Loucy (cell line): ENCODE data around the gene TMEM238.
"Not testable (repeated sequence)": the region's sequence is repeated elsewhere in the genome, so short reads cannot be mapped to it uniquely, and the experiment has no call there.

Experiments used
- H2AFZ ChIP-seq: fragments of 200-600 bp; sonication (generic); 2 replicates; pipeline ENCODE4 v1.6.0; 2016; ENCODE audit warnings: antibody characterized with exemption, mild to moderate bottlenecking, low read length, moderate library complexity
- H3F3A ChIP-seq: fragments of 200-600 bp; 2 replicates; pipeline ENCODE4 v1.6.0; 2016; ENCODE audit warnings: antibody characterized with exemption, low read depth, mild to moderate bottlenecking
- H3K27me3 ChIP-seq: fragments of 200-600 bp; sonication (generic); 2 replicates; pipeline ENCODE4 v1.6.1; 2014; ENCODE audit warnings: low read length, mild to moderate bottlenecking; ENCODE audit not compliant: insufficient read depth, poor library complexity, severe bottlenecking
- H3K36me3 ChIP-seq: fragments of 200-600 bp; sonication (generic); 2 replicates; pipeline ENCODE4 v1.6.1; 2016; ENCODE audit warnings: low read length; ENCODE audit not compliant: insufficient read depth
- H3K4me1 ChIP-seq: fragments of 200-600 bp; sonication (generic); 2 replicates; pipeline ENCODE4 v1.5.1; 2014; ENCODE audit warnings: low read length, mild to moderate bottlenecking; ENCODE audit not compliant: insufficient read depth, poor library complexity, severe bottlenecking
- H3K4me2 ChIP-seq: fragments of 200-600 bp; sonication (generic); 2 replicates; pipeline ENCODE4 v1.6.0; 2014; ENCODE audit warnings: antibody characterized with exemption, low read length, low read depth, mild to moderate bottlenecking; ENCODE audit not compliant: poor library complexity, severe bottlenecking
- H3K4me3 ChIP-seq: fragments of 200-600 bp; sonication (generic); 2 replicates; pipeline ENCODE4 v1.5.1; 2014; ENCODE audit warnings: low read length, mild to moderate bottlenecking, mixed read lengths; ENCODE audit not compliant: poor library complexity, severe bottlenecking
- H3K79me2 ChIP-seq: fragments of 200-600 bp; sonication (generic); 2 replicates; pipeline ENCODE4 v1.6.1; 2014; ENCODE audit warnings: low read length; ENCODE audit not compliant: insufficient read depth
- H3K9ac ChIP-seq: fragments of 200-600 bp; sonication (generic); 2 replicates; pipeline ENCODE4 v1.6.0; 2014; ENCODE audit warnings: mild to moderate bottlenecking, low read depth, low read length, moderate library complexity; ENCODE audit not compliant: poor library complexity, severe bottlenecking
- H3K9me2 ChIP-seq: fragments of 200-600 bp; sonication (generic); replicated peaks from 2 replicates; pipeline ENCODE4 v1.6.1; 2016; ENCODE audit warnings: low read depth, low read length, mixed read lengths
- H3K9me3 ChIP-seq: fragments of 200-600 bp; sonication (generic); 2 replicates; pipeline ENCODE4 v1.6.1; 2014; ENCODE audit warnings: mild to moderate bottlenecking, antibody characterized with exemption, low read length, low read depth; ENCODE audit not compliant: insufficient read depth
- H4K20me1 ChIP-seq: fragments of 200-600 bp; sonication (generic); 2 replicates; pipeline ENCODE4 v1.6.0; 2014; ENCODE audit warnings: antibody characterized with exemption, low read length, mild to moderate bottlenecking; ENCODE audit not compliant: insufficient read depth, poor library complexity, severe bottlenecking
- EZH2phosphoT487 ChIP-seq: fragments of 200-600 bp; IDR thresholded peaks from 2 replicates; pipeline ENCODE4 v1.6.1; 2018; ENCODE audit warnings: antibody characterized with exemption, mild to moderate bottlenecking, moderate library complexity, borderline replicate concordance
- TF ChIP-seq, protein P1 (sequence below): fragments of 200-600 bp; sonication (generic); conservative IDR thresholded peaks from 2 replicates; pipeline ENCODE4 v1.5.1; 2014; ENCODE audit warnings: mild to moderate bottlenecking, antibody characterized with exemption, low read length

TMEM238 gene

DNA sequence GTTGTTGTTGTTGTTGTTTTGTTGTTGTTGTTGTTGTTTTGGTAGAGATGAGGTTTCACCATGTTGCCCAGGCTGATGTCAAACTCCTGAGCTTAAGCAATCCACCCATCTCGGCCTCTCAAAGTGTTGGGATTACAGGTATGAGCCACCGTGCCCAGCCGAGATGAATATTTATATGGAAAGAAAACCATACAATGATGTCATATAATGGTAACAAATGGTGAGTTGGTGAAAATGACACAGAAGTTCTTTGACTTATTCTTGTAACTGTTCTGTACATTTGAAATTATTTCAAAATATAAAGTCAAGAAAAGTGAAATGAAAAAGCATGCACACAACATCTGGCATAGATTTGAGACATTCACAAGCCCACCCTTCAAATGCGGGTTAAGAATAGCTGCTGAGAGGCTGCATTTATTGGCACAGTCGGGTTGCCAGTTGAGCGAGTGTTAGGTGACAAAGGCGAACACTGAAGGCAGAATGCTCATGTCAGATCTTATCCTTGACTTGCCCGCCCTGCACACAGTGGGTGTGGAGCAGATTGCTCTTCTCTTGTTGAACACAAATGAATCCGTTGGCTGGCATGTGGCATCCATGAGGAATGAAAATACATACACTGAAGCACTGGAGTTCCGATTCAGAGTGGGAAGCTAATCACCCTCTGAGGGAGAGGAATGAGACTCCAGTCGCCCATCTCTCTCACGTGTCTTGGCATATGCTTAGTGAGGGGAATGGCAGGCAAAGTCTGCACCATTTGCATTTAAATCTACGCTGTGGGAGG, 39.3 kb upstream of the TMEM238 start:
- no peaks in the 10 kb centered on the region for H3K9me3 ChIP-seq
- H3K9me2 ChIP-seq = no peaks in the 10 kb centered on the region
- no peaks in the 10 kb centered on the region for H3K27me3 ChIP-seq
- H2AFZ ChIP-seq = no peak overlapping the region
- H4K20me1 ChIP-seq = no peaks in the 10 kb centered on the region
- no peaks in the 10 kb centered on the region for H3K79me2 ChIP-seq
- no peak overlapping the region for H3K4me2 ChIP-seq
- peaks cover 4% of the 10 kb centered on the region for H3F3A ChIP-seq
- peaks cover 19% of the 10 kb centered on the region for H3K4me1 ChIP-seq
- no peak overlapping the region for H3K9ac ChIP-seq
- TF ChIP-seq EZH2phosphoT487 = no peak
- TF ChIP-seq, protein P1, sequence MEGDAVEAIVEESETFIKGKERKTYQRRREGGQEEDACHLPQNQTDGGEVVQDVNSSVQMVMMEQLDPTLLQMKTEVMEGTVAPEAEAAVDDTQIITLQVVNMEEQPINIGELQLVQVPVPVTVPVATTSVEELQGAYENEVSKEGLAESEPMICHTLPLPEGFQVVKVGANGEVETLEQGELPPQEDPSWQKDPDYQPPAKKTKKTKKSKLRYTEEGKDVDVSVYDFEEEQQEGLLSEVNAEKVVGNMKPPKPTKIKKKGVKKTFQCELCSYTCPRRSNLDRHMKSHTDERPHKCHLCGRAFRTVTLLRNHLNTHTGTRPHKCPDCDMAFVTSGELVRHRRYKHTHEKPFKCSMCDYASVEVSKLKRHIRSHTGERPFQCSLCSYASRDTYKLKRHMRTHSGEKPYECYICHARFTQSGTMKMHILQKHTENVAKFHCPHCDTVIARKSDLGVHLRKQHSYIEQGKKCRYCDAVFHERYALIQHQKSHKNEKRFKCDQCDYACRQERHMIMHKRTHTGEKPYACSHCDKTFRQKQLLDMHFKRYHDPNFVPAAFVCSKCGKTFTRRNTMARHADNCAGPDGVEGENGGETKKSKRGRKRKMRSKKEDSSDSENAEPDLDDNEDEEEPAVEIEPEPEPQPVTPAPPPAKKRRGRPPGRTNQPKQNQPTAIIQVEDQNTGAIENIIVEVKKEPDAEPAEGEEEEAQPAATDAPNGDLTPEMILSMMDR = no peak
- H3K4me3 ChIP-seq = no peak overlapping the region
- no peaks in the 10 kb centered on the region for H3K36me3 ChIP-seq

DNA sequence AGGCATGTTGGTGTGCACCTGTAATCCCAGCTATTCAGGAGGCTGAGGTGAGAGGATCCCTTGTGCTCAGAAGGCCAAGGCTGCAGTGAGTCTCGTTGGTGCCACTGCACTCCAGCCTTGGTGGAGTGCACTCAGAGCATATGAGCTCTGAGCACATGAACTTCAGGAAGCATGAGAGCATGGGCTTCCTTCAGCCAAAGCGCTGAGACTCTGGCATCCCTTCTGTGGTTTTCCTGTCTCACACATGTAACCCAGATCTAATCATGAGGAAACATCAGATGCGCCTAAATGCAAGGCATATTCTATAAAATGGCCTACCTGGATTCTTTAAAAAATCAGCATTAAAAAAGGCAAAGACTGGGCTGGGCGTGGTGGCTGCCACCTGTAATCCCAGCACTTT, 37.2 kb upstream of the TMEM238 start:
- H3K9me2 ChIP-seq, H3K79me2 ChIP-seq, H3K36me3 ChIP-seq, H4K20me1 ChIP-seq, H3K9me3 ChIP-seq, H2AFZ ChIP-seq, H3F3A ChIP-seq, H3K27me3 ChIP-seq: not testable (repeated sequence)
- H3K9ac ChIP-seq = peak overlapping the region; percentile 59
- H3K4me3 ChIP-seq = peak overlapping the region; percentile 20
- peak overlapping the region; percentile 60 for H3K4me2 ChIP-seq
- H3K4me1 ChIP-seq = peaks cover 19% of the 10 kb centered on the region

DNA sequence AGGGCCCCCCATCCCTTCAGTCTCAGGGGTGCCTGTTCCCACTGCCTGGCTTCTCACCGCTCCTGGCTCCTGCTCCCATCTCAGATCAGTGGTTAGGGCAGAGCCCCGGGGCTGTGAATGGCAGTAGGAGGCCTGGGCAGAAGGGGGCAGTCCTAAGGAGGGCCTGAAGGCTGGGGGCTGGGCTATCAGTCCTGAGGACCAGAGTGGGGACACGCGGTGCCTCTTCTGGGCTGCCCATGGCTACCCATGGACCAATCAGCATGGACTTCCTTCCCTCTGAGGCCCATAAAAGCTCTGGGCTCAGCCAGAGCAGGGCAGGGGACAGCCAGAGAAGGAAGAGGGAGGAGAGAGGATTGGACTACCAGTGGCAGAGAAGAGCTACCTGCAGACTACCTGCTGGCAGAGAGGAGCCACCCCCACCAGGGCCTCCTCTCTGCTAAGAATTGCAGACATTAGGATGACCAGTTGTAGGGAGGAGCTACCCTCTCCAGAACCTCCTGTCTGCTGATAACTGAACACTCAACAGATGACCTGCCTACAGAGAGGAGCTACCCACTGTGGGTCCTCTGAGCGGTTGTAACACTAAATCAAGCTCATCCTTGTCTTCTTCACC, 35.6 kb upstream of the TMEM238 start:
- H3K4me2 ChIP-seq = no peak overlapping the region
- no peaks in the 10 kb centered on the region for H3K9me2 ChIP-seq
- peaks cover 19% of the 10 kb centered on the region for H3K4me1 ChIP-seq
- no peaks in the 10 kb centered on the region for H3K36me3 ChIP-seq
- H3K27me3 ChIP-seq = no peaks in the 10 kb centered on the region
- no peak overlapping the region for H2AFZ ChIP-seq
- no peaks in the 10 kb centered on the region for H4K20me1 ChIP-seq
- no peak overlapping the region for H3K4me3 ChIP-seq
- TF ChIP-seq EZH2phosphoT487 = no peak
- TF ChIP-seq, protein P1 = no peak
- no peak overlapping the region for H3K9ac ChIP-seq
- H3K79me2 ChIP-seq = no peaks in the 10 kb centered on the region
- H3F3A ChIP-seq = peaks cover 4% of the 10 kb centered on the region
- H3K9me3 ChIP-seq = no peaks in the 10 kb centered on the region

DNA sequence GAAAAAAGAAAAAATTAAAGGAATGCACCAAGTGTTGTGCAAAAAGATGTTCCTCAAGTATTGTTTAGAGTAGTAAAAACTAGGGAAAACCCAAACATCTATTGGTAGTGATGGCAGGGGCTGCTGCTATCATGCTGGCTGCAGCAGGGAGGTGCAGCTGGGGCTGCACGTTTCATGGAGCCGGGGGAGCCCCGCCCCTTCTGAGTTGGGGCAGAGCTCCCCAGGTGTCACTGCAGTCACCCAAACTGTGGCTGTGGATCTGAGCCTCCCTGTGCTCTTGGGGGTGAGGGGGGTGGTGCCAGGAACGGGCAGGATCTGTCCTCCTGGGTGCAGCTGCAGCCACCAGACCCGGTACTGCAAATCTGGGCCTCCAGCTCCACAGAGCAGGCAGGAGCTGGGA, 35.0 kb upstream of the TMEM238 start:
- Histone ChIP-seq H3K36me3 (no peaks in the 10 kb centered on the region), H3K4me3 (no peak overlapping the region), H3K27me3 (no peaks in the 10 kb centered on the region), H3K4me1 (peaks cover 19% of the 10 kb centered on the region), H2AFZ (no peak overlapping the region), H3K9me3 (no peaks in the 10 kb centered on the region), H4K20me1 (no peaks in the 10 kb centered on the region), H3K9me2 (no peaks in the 10 kb centered on the region), H3K4me2 (no peak overlapping the region), H3K9ac (no peak overlapping the region), H3K79me2 (no peaks in the 10 kb centered on the region), H3F3A (peaks cover 4% of the 10 kb centered on the region)
- no peak for TF ChIP-seq EZH2phosphoT487
- TF ChIP-seq, protein P1 = no peak
